ENCODE data around the gene TM9SF4.

The TM9SF4 gene

DNA sequence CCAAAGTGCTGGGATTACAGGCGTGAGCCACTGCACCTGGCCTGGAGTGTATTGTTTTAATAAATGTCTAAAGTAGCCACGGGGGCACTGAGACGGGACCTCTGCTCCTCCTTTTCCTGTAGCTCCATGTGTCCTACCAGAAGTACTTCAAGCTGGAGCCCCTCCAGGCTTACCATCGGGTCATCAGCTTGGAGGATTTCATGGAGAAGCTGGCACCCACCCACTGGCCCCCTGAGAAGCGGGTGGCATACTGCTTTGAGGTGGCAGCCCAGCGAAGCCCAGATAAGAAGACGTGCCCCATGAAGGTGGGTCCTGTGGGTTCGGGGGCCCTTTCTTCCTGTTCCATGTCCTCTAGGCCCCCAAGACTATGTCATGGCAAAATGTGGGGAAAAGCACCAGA lies 105.6 kb downstream of the TM9SF4 start:
- no peak for DNase-seq

DNA sequence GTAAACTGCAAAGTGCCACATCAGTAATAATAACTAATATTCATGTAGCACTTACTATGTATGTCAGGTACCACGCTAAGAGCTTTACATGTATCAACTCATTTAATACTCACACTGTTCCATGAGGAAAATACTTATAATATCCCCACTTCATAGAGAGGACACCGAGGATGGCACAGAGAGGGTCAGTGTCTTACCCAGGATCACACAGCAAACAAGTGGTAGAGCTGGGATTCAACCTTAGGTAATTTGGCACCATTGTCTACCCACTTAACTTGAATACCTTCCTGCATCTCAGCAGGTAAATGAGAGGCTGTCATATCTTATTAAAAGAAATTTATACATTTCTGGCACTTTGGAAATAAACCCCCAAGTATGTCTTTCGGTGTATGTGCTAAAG lies 106.2 kb downstream of the TM9SF4 start:
- no peak for DNase-seq

DNA sequence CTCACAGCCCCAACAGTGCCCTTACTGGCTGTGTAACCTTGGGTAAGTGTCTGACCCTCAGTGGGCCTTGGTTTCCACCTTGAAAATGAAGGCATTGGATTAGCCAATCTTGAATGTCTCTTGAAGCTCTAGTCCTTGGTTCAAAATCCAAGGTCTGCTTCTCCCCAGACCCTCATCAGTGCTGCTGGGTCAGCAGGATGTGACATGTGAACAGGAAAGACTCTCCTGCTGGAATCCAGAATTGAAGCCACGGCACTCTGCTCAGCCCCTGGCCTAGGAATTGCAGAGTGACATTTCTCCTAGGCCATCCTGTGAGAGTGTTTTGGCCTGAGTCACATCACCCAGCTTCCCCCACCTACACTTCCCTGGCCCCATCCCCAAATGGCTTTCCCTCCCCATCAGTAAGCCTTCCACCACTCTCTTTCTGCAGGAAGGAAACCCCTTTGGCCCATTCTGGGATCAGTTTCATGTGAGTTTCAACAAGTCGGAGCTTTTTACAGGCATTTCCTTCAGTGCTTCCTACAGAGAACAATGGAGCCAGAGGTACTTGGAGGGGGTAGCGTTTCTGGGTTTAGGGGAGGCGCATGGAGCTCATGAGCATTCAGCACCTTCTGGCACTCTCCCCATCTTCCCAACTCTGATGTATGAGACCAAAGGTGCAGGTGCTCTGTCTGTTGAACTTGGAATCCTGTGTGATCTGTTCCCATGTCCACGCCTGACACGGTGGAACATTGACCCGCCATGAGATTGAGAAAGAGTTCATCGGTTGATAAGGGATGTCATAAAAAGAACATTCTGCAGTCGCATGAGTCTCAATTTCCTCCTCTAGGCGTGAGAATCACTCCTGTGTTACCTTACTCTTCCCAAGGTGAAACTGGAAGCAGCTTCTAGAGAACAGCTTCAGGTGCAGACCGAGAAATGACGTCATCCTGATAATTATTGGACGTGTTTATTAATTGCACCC lies 106.9 kb downstream of the TM9SF4 start:
- DNase-seq = no peak
